ENCODE data around the gene RBM38.

The RBM38 gene

GRCh38 chr20:57437672-57438330 lies 46.6 kb downstream of the RBM38 start:
- DNase-seq: peak; percentile 24

DNA sequence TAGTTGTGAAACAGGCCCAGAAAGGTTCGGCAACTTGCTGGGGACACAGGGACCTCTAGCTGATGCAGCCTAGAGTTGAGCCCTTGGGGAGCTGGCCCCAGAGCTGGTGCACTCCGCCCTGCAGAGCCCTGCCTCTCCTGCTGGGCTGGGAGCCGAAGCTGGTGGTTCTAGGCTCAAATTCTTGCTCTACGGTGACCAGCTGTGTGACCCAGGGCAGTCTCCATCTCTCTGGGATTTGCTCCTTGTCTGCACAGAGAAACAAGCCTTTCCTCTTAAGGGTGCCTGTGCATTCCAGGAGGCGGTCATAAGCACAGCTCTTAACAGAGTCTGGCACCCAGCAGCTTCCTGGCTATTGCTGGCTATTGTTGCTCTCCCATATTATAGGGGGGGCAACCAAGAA lies 47.4 kb downstream of the RBM38 start:
- peak; percentile 7 for DNase-seq

DNA sequence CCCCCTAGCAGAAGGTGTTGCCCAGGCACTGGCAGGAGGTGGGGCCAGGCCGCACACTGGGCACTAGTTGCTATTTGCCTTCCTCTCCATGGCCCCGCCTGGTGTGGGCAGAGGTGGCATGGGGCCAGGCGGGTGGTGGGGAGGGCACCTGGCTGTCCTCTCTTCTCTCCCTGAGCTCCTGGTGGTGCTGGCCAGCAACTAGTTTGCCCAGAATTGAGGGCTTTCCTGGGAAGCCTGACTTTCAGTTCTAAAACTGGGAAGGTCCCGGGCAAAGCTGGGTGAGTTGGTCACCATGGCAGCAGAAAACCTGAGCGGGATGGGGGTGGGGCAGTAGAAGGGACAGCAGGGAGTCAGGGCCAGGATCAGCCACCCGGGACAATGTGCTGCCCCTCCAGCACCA lies 48.2 kb downstream of the RBM38 start:
- peak; percentile 77 for DNase-seq

DNA sequence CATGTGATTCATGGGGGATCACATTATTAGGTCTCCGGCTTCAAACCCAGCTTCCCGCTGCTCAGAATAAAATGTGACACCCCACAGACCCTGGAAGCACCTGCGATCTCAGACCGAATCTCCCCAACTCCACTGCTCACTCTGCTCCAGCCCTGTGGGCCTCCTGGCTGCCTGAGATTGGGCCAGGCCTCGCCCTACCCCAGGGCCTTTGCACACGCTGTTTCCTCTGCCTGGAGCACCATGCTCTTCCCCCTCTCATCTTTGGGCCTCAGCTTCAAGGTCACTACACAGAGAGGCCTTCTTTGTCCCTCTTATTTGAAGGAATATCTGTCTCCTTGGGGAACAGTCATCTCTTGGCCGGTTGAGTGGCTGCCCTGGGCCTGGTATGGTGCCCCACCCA lies 48.8 kb downstream of the RBM38 start:
- no peak for DNase-seq

DNA sequence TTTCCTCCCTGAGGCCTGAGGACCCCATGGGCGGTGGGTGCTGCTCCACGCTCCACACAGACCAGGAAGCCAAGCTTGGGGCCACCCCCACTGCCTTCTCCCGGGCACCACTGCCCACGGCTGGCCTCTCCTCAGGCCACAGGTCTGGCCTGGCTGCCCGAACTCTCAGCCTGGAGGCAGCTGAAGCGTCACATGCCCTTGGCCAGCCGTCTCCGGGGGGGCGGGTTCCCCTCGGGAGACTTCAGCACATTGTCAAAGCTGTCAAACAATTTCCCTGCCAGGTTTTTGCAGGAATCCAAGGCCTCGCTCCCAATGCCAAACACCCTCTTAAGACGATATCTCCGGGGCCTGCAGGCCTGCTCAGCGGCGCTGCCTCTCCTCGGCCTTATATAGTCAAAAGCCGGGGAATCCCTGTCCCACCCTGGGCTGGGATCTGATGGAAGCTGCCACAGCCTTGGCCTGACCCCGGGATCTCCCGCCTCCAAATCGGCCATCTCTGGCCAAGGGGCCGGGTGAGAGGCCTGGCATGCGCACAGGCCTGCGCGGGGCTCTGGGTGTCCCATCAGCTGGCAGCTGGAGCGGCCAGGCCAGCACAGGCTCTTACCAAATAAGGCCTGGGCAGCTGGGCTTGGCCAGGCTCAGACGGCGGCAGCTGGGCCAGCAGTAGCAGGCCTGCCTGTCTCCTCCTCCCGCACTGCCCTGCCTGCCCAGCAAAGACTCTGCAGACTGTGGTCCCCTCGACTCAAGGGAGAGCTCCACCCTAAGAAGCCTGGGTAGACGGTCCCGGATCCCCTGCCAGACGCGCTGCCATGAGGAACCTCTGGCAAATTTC lies 49.7 kb downstream of the RBM38 start:
- no peak for DNase-seq

DNA sequence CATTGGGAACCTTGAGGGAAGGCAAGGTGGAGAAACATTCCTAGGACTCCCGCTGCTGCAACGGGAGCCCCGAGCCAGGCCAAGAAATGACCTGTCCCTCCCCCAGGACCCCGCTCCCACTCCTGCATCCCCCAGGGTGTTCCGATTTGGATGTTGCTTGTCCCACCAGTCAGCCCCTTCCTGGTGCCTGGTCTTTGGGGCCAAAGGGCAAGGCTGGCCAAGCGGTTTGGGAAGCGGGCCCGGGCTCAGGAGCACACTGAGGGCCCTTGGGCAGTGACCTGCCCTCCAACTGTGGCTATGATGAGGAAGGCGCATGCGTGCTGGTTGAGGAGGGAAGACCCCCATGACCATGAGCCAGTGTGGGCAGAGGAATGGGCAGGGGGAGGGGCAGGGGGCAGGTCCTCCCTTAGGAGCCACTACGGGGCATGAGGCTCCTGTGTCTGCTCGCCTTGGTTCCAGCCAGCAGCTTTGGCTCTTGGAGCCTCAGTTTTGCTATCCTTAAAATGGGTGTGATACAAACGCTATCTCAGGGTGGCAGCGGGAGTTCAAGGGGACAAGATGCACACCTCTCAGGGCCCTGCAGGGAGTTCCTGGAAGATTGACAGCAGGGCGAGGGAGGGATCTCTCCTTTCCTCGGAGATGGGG lies 50.4 kb downstream of the RBM38 start:
- no peak for DNase-seq

DNA sequence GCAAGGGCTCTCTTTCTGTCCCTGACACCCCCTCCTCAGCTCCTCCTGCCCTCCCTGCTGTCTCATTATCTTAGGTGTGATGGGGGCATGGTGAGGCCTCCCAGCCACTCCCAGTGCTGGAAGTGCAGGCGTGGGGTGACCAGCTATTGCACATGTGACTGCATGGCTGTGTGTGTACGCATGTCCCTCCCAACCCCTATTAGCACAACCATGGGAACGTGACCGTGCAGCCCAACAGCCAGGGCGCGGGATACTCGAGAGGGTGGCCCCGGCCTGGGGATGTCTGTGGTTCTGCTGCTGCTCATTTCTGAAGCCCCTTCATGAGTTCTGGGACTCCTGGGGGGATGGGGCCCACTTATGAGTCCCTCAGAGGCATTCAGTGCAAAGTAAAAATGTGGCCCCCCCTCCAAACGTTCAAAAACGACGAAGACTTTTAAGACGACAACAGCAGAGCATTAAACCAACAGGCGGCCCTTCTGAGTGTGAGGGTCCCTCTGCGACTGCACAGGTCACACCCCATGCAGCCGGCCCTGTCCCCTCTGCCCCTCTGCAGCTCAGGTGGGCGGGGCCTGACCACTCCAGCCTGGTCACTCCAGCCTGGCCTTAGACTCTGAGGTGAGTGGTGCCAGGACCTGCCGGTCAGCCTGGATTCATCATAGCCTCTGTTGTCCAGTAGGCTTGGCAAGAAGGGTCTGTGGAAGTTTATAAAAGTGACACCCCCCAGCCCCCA lies 51.1 kb downstream of the RBM38 start:
- DNase-seq: no peak

DNA sequence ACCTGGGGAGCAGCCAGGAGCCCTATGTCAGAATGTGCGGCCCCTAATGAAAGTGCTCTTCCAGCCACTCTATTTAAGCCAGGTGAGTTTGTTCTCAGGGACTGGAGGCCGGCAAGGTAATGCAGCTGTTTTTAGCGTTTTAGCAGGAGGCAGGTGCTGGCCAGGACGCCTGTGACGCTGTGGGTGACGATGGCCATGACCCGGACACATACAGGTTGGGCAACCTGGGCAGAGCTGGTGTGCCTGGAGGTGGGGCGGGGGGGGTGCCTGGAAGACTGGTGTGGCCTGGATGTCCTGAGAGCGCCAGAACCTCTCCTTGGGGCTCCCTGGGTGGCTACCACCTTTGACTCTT lies 51.7 kb downstream of the RBM38 start:
- no peak for DNase-seq

GRCh38 chr20:57443349-57444265 lies 52.4 kb downstream of the RBM38 start:
- no peak for DNase-seq

DNA sequence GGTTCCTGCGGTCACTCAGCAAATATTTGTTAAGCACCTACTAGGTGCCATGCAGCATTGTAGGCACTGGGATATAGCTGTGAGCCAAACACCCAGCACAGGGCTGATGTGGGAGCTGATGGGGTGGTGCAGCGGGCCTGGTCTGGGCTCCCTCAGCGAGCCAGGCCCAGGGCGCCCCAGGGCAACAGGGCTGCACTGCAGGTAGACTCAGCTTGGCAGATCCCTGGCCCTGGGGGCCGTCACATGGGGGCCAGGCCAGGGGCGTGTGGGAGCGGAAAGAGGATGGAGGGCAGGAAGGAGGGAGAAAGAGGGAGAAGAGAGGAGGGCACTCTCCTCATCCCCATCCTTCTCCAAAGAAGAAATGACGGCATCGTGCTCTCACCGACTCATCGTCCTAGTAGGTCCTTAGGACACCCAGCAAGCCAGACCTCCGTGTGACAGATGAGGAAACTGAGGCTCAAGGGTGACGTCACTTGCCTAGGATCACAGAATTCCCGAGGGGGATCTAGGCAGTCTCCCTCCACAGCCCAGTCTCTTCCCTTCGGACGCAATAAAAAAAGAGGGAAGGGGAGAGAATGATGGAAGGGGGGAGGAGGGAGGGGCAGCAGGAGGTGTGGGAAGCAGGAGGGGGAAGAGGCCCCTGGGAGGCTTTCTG lies 53.3 kb downstream of the RBM38 start:
- no peak for DNase-seq

DNA sequence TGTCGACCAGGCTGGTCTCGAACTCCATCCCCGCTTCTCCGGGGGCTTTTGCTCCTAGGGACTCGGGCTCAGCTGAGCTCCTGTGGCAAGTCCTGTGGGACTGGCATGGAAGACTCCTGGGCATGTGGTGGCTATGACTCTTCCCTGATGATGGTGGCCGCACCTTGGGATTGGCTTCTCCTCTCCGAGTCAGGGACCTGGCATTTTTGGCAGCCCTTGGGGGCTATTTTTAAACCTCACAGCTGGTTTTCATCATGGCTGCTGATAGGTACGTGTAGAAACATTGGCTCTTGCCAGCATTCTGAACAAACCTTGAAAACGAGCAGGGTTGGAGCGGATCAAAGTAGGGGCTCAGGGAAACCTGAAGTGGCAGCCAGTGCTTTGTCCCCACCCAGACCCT lies 54.1 kb downstream of the RBM38 start:
- no peak for DNase-seq

GRCh38 chr20:57445774-57446173 lies 54.6 kb downstream of the RBM38 start:
- no peak for DNase-seq

- no peak for DNase-seq
Observed at GRCh38 chr20:57448764-57449354, 57.7 kb downstream of the RBM38 start.

- no peak for DNase-seq
Observed at GRCh38 chr20:57449398-57450354, 58.5 kb downstream of the RBM38 start.

GRCh38 chr20:57450419-57450818 lies 59.2 kb downstream of the RBM38 start:
- no peak for DNase-seq

DNA sequence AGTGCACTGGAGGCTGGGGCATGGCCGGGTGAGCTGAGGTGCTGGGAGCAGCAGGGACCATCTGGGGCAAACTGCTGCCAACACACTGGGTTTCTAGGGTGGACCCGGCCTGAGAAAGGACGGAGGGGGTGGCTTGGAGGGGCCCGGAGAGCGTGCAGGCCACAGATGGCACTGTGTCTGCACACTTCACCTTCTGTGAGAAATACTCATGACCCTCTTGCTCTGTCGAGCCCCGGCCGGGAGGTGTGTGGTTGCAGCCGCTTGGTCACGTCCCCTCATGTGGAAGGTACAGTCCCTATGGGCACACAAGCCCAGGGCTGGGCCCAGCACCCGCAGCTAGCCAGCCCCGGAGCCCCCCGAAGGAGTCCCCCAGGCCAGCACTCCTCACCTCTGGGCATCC lies 59.7 kb downstream of the RBM38 start:
- DNase-seq: no peak

DNA sequence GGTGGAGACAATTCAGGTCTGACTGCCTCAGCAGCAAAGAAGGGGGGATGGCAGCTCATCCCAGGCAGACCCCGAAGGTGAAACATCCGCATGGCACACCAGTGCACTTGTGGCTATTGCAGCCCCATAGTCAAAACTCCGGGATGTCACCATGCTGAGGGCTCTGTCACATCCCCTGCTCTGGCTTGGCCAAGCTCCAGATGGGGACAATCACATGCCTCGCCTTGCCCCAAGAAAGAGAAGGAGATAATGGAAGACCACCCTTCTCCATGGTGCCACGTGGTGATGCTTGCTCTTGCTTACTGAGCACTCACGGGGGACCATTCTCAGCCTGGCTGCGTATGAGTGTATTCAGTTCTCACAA lies 60.2 kb downstream of the RBM38 start:
- no peak for DNase-seq

DNA sequence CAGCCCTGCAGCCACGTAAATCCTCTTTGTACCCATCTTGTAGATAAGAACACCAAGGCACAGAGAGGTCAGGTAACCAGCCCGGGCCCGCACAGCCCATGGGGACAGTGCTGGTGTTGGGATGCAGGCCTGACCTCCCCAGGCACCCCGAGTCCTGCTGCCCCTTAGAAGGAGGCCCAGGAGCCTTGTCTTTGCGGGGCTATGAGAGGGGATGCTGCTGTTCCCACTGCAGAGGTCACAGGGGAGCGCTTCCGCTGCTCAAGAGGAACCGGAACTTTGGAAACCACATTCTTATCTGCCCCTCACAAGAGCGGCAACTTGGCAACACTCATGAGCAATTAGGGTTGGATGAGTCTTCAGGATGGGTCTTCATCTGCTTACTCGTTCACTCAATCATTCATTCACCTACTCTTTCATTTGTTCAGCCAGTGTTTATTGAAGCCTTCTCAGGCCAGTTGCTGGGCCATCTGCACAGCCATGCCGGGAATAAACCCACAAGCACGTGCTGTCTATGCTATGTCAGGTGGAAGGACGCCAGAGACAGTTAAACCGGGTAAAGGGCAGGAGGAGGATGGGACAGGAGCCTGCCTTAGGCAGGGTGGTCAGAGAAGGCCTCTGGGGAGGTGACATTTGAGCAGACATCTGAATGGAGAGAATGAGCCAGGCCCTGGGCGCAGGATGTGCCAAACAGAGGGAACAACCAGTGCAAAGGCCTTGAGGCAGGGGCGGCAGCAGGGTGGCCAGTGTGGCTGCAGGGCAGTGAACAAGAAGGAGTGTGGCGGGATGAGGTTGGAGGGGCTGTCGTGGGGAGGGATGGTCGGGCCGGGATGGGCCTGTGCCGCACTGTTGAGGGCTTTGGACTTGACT lies 60.8 kb downstream of the RBM38 start:
- DNase-seq: no peak

DNA sequence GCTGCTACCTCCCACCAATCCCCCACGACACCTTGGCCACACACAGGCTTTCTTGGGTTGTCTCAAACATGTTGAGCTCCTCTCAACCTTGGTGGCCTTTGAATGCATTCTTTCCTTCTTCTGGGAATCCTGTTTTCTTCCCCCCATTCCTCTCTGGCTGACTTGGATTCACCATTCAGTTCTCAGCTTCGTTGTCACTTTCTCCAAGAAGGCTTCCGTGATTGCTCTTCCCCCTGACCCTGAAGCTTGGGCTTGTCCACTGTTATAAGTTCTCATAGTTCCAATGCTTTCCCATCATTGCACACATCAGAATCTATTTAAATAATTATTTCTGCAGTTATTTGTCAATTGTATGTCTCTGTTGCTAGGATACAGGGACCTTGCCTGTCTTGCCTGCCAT lies 64.2 kb downstream of the RBM38 start:
- DNase-seq: no peak

All from DMS79 (cell line).